22Rv1 (cell line): ENCODE results near the gene LYZL6.
"Not testable (repeated sequence)": the region's sequence is repeated elsewhere in the genome, so short reads cannot be mapped to it uniquely, and the experiment has no call there.

Source experiments
- H3K27ac ChIP-seq: fragments of 450-650 bp; 2 replicates; pipeline ENCODE4 v1.5.1; 2017
- CTCF ChIP-seq: fragments of 450-650 bp; IDR thresholded peaks from 2 replicates; pipeline ENCODE4 v1.5.1; 2017; ENCODE audit warnings: mild to moderate bottlenecking
- ZFX ChIP-seq: fragments of 450-650 bp; IDR thresholded peaks from 2 replicates; pipeline ENCODE4 v1.6.1; 2017; ENCODE audit warnings: antibody characterized with exemption, borderline replicate concordance

The LYZL6 gene

GRCh38 chr17:35898283-35899070 is 45.0 kb downstream of the LYZL6 start:
- H3K27ac ChIP-seq: no peak overlapping the region
- TF ChIP-seq ZFX: no peak
- TF ChIP-seq CTCF: no peak

- not testable (repeated sequence) for H3K27ac ChIP-seq
Observed at GRCh38 chr17:35897772-35898171, 45.7 kb downstream of the LYZL6 start.

- no peak for TF ChIP-seq CTCF
- TF ChIP-seq ZFX: no peak
- no peak overlapping the region for H3K27ac ChIP-seq
Observed at GRCh38 chr17:35895636-35896587, 47.6 kb downstream of the LYZL6 start.

GRCh38 chr17:35894206-35894605 is 49.3 kb downstream of the LYZL6 start:
- TF ChIP-seq ZFX: no peak
- no peak for TF ChIP-seq CTCF

GRCh38 chr17:35893751-35894150 is 49.8 kb downstream of the LYZL6 start:
- no peak overlapping the region for H3K27ac ChIP-seq
- TF ChIP-seq ZFX: no peak
- no peak for TF ChIP-seq CTCF

More at GRCh38 chr17:35894206-35894605, 49.3 kb downstream of the LYZL6 start:
- H3K27ac ChIP-seq: no peak overlapping the region

GRCh38 chr17:35892091-35893035 is 51.1 kb downstream of the LYZL6 start:
- no peak overlapping the region for H3K27ac ChIP-seq
- TF ChIP-seq ZFX (no peak), CTCF (no peak)

- H3K27ac ChIP-seq: no peak overlapping the region
- no peak for TF ChIP-seq ZFX
- TF ChIP-seq CTCF: no peak
Observed at GRCh38 chr17:35891269-35891668, 52.2 kb downstream of the LYZL6 start.
